Lung microvascular endothelial cell (primary cell): ENCODE measurements around the gene CTNND2. TPM values are rescaled to one million over a fixed set of nuclear protein-coding genes. Genes with fewer than 3 reads are reported as not detected.

ENCODE experiments used
- DNase-seq, 2 donors: peaks; one replicate each; pipeline versions ENCODE4 v3.0.0 to v3.0.0-alpha.2; 2010; ENCODE audit warnings: low read depth in 2 of 2
- total RNA-seq: library from RNA; depleted of rRNA; stranded (reverse); fragments of >200 nt; gene quantifications from 2 replicates; pipeline ENCODE4 v1.2.1, GENCODE V29; 2014

The CTNND2 gene
- total RNA-seq, 1 donor from 2014 or later = not detected

GRCh38 chr5:11777096-11777495 lies 127.2 kb downstream of the CTNND2 start:
- no peak for DNase-seq

GRCh38 chr5:11770310-11770709 lies 133.9 kb downstream of the CTNND2 start:
- DNase-seq = no peak

- DNase-seq = no peak
Observed at GRCh38 chr5:11760934-11761603, 143.2 kb downstream of the CTNND2 start.

GRCh38 chr5:11758321-11758720 lies 145.9 kb downstream of the CTNND2 start:
- DNase-seq = no peak

GRCh38 chr5:11757661-11758060 lies 146.6 kb downstream of the CTNND2 start:
- DNase-seq = no peak

GRCh38 chr5:11737010-11737409 lies 167.2 kb downstream of the CTNND2 start:
- no peak for DNase-seq

- no peak for DNase-seq
Observed at GRCh38 chr5:11734369-11734768, 169.9 kb downstream of the CTNND2 start.

- no peak for DNase-seq
Observed at GRCh38 chr5:11733840-11734192, 170.4 kb downstream of the CTNND2 start.

- DNase-seq = no peak
Observed at GRCh38 chr5:11733185-11733839, 170.9 kb downstream of the CTNND2 start.

- DNase-seq = no peak
Observed at GRCh38 chr5:11724940-11725339, 179.3 kb downstream of the CTNND2 start.

- DNase-seq = no peak
Observed at GRCh38 chr5:11719888-11720481, 184.3 kb downstream of the CTNND2 start.

- DNase-seq = no peak
Observed at GRCh38 chr5:11715461-11716196, 188.6 kb downstream of the CTNND2 start.

- no peak for DNase-seq
Observed at GRCh38 chr5:11711932-11712331, 192.3 kb downstream of the CTNND2 start.

- DNase-seq = no peak
Observed at GRCh38 chr5:11709021-11709420, 195.2 kb downstream of the CTNND2 start.

- DNase-seq = no peak
Observed at GRCh38 chr5:11704916-11705315, 199.3 kb downstream of the CTNND2 start.

GRCh38 chr5:11700391-11700790 lies 203.9 kb downstream of the CTNND2 start:
- DNase-seq = no peak

GRCh38 chr5:11692636-11693035 lies 211.6 kb downstream of the CTNND2 start:
- DNase-seq = no peak

GRCh38 chr5:11687498-11687897 lies 216.7 kb downstream of the CTNND2 start:
- DNase-seq = no peak

- DNase-seq = no peak
Observed at GRCh38 chr5:11684607-11685006, 219.6 kb downstream of the CTNND2 start.

- DNase-seq = no peak
Observed at GRCh38 chr5:11683666-11684065, 220.6 kb downstream of the CTNND2 start.

- DNase-seq = no peak
Observed at GRCh38 chr5:11681796-11682195, 222.4 kb downstream of the CTNND2 start.

- DNase-seq = no peak
Observed at GRCh38 chr5:11679676-11680075, 224.6 kb downstream of the CTNND2 start.
